Activated effector memory CD4-positive, alpha-beta T cell treated with anti-CD3 and anti-CD28 coated beads, Interleukin-2, amount 50 U/mL, for 16 hours (primary cell): ENCODE data around the gene GCSAM.

Experiments
- DNase-seq: peaks from one replicate; pipeline ENCODE4 v3.0.0-alpha.2; 2020

The GCSAM gene, protein sequence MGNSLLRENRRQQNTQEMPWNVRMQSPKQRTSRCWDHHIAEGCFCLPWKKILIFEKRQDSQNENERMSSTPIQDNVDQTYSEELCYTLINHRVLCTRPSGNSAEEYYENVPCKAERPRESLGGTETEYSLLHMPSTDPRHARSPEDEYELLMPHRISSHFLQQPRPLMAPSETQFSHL

DNA sequence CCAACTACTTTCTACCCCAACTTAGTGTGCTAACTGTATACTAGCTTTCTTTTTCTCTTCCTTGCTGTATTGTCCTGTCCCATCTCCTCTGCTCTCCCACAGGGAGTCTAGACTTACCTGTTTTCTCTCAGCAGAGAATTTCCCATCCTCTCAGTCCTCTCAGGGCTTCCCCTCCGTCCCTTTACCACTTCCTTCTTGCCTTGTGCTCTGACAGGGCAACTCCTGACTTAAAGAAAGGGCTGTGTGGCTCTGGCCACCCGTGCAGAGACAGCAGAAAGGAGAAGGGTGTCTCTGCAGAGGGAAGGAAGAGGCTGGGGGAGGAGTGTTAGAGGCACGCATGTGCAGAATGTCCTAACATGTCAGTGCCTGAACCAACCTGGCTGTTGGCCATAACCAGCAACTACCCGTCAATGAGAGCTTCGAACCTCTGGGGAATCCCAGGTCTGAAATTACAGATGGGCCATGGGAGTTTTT is at the start of gene GCSAM:
Gene GCSAM (minus strand): TSS at position 274 of the 474 bp plus-strand sequence. CDS start 128 bp downstream, at position 146.
- peak; percentile 86 for DNase-seq

DNA sequence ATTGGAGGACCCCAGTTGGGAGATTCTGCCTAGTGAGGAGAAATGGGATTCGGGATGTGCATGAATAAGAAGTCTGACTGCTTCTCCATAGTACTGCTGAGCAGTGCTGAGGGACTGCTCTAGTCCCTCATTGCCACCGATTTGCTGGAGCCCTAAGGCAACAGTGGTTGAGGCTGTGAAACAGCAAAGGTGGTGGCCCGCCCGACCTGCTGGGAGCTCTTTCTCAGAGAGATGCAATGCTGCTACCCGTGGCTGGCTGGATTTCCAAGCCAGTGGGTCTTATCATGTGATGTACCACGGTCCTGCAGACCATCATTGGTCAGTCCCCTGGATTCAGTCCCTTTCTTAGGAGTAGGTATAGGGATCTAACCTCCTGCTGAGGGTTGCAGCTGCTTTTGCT is 42.6 kb upstream of the GCSAM start:
- DNase-seq: no peak

DNA sequence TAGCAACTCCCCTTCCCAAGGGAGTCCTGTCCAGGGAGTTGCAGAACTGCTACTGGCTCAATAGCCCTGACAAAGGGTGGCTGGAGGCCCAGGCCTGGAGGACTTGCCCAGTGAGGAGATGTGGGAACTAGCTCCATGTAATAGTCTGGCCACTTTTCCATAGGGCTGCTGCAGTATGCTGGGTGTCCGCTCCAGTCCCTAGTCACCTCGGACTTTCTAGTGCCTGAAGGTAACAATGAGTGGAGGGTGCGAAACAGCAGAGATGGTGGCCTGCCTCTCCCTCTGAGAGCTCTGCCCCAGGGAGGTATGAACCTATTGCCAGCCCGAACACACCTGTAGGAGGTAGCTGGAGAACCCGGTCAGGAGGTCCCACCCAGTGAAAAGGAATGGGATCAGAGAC is 42.0 kb upstream of the GCSAM start:
- DNase-seq: no peak

DNA sequence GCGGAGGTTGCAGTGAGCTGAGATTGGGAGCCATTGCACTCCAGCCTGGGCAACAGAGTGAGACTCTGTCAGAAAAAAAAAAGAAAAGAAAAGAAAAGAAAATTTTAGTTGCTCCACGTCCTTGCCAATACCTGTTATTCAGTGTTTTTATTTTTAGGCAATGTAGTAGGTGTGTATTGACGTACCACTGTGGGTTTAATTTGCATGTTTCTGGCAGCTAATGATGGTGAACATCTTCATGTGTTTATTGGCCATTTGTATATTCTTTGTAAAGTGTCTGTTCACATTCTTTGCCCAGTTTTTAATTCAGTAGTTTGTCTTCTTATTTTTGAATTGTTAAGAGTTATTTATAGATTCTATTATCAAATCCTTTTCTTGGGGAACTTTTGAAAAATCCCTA is 38.1 kb upstream of the GCSAM start:
- no peak for DNase-seq

DNA sequence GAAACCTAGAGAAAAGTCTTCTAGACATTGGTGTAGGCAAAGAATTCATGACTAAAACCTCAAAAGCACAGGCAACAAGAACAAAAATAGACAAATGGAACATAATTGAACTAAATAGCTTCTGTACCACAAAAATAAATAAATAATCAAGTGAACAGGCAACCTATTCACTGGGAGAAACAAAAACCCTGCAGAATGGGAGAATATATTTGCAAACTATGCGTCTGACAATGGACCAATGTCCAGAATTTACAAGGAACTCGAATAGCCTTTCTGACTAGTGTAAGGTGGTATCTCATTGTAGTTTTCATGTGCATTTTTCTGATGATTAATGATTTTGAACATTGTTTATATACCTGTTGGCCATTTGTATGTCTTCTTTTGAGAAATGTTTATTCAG is 37.0 kb upstream of the GCSAM start:
- DNase-seq: no peak

DNA sequence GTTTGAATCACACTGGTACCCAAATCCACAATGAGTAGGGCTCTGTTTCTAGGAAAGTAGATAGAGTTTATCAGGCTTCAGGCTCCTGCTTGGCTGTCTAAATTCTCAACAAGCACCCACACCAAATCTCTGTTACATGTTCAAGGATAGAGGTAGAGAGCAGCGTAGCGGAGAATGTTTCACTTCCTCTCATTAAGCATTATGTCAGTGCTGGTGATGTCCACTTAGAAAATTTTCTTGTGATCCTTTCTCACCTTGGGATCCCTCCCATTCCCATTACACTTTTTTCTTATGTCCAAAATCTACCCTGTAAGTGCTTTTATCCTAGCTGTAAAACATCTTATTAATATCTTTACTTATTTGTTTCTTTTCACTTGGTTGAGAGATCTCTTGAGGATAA is 34.7 kb upstream of the GCSAM start:
- DNase-seq: no peak

DNA sequence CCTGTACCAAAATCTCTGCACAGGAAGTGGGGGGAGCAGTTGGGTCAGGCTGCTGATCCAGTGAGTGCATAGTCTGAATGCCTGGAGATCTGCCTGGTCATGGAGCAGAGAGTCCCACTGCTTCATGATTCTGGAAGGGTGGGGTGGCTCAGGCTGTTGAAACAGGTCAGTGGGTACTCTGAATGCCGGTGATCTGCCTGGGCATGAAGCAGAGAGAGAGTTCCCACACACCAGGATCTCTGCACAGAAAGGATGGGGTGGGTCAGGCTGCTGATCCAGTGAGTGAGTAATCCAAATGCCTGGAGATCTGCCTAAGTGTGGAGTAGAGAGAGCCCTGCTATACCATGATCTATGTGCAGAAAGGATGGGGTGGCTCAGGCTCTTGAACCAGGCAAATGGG is 16.1 kb upstream of the GCSAM start:
- no peak for DNase-seq

DNA sequence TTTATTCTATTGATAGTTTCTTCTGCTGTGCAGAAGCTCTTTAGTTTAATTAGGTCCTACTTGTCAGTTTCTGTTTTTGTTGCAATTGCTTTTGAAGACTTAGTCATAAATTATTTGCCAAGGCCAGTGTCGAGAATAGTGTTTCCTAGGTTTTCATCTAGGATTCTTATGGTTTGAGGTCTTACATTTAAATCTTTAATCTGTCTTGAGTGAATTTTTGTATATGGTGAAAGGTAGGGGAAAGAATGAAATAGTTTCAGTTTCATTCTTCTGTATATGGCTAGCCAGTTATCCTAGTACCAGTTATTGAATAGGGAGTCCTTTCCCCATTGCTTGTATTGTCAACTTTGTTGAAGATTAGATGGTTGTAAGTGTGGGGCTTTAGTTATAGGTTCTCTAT is 10.6 kb upstream of the GCSAM start:
- DNase-seq: no peak

DNA sequence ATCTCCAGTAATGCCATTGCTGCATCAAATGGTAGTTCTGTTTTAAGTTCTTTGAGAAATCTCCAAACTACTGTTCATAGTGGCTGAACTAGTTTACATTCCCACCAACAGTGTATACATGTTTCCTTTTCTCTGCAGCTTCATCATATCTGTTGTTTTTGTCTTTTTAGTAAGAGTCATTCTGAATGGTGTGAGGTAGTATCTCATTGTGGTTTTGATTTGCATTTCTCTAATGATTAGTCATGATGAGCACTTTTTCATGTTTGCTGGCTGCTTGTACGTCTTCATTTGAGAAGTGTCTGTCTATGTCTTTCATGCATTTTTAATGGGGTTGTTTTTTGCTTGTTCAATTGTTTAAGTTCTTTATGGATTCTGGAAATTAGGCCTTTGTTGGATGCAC is 10.2 kb upstream of the GCSAM start:
- DNase-seq: no peak

DNA sequence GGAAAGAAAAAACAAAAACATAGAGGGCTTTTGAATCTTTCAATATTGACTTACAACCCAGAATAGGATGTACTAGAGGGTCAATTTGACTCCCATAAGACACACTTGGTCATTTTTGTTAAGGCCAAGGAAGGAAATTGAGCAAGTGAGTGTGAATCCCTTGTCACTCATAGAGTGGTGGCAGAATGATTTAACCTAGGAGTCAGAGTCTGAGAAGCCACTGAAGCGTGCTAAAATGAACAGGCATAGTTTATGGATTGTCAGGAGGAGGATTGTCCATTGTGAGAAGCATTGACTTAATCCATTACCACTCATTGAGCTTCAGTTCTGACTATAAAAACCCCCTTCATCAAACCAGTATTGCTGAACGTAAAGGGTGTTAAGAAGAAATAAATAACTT is 8.2 kb upstream of the GCSAM start:
- DNase-seq: no peak

DNA sequence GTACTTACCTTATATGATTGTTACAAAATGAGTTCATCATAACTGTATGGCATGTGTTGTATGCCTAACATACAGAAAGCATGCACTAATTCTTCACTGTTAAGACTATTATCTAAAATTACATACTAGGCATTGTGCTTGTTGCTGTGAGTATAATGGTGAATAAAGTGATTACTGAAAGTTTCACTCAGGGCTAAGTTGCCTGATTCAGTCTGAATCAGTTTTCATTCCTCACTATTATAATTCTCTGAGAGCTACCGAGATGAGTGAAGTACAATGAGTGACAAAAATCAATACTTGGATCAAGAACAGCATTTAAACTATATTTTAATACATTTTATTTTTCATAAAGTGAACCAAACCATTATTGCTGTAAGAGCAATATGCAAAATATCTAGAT is 7.5 kb upstream of the GCSAM start:
- DNase-seq: no peak

DNA sequence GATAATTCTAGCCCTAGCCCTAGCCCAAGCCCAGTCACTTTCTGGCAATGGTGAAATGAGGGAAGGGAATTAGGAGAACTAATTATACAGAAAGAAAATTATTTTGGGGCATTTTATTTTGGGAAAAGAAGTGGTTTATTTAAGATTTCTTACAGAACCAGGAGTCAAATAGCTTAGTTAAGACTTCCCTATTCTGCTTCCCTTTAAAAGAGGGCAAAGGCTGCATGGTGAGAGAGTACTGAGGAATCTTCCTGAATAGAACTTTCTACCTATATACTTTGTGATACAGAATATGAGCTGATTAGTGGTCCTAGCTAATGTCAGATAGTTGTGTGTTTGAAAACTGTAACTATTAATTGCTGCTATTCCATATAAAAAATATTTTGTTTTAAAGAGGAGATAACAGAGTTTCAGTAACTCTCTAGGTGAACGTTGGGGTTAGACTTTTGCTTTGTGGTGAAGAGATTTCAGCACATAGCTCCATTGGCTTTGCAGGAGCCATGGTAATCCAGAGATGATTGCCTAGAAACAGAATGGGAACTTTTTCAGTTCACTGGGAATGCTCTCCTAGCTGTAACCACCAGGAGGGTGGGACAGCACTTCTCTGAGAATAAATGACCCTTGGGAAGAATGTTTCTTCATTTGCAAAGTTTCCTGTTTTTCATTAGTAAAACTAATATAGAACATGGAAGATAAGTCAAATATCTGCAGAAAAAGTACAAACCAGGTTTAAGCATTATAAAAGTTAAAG is 5.3 kb upstream of the GCSAM start:
- no peak for DNase-seq

DNA sequence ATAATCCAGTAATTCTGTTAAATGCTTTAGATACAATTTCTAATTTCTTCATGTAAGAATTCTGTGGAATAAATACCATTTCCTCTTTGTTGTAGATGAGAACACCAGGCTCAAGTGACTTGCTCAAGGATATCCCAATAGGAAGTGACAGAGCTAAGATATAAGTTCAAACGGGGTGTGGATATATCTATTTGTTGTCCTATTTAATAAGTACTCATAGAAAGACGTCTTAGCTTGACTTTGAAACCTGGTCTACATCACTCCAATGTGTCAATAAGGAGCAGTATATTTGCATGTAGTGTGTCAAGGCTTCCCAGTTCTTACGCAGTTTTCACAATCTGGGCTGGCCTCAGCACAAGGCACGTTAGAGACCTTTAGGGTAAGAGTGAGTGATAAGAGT is 4.7 kb upstream of the GCSAM start:
- DNase-seq: no peak

DNA sequence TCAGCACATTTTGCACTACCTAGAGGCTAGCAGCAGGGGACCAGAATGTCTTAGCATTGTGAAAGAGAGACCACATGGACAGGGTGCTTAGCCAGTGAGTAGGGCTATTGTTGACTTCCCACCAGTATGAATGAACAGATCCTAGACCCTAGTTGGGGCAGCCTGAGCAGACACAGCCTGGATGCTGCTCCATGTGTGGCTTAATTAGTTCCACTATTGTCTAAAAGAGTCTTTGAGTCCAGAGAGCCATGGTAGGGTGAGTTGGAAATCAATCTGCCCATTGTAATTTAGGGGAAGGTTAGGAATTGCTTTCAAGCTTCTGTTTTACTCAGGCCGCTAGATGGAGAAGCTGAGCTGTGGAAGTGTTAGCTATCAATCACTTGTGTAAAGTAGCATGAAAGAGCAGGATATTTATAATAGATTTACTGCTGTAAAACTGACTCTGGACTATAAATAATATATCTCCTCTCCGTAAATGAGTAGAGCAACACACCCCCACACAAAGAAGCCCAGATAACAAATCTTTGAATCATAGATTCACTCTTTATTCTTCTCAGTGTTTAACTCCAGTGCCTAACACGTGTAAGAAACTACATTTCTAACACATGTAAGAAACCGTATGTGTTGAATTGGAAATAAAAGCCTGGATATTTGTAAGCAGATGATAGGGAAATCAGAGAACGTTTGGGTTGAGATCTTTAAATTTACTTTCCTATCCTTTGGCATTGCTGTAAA is 4.1 kb upstream of the GCSAM start:
- peak; percentile 69 for DNase-seq

DNA sequence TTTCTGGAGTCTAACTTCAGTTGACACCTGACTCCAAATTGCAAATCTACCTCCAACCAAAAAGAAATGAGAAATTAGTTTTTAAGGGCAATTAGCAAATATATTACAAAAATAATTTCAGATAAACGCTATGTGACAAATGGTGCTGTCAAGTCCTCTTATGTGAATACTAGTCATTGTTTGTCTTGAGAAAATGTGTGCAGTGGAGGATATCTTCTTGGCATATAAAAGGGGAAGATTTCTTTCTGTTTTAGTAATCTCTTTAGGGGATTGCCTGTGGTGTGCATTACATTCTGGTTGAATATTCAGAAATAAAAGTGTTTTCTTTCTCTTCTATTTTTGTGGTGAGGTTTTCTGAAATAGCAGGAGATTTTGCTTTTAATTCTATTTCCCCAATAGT is 3.0 kb upstream of the GCSAM start:
- no peak for DNase-seq

DNA sequence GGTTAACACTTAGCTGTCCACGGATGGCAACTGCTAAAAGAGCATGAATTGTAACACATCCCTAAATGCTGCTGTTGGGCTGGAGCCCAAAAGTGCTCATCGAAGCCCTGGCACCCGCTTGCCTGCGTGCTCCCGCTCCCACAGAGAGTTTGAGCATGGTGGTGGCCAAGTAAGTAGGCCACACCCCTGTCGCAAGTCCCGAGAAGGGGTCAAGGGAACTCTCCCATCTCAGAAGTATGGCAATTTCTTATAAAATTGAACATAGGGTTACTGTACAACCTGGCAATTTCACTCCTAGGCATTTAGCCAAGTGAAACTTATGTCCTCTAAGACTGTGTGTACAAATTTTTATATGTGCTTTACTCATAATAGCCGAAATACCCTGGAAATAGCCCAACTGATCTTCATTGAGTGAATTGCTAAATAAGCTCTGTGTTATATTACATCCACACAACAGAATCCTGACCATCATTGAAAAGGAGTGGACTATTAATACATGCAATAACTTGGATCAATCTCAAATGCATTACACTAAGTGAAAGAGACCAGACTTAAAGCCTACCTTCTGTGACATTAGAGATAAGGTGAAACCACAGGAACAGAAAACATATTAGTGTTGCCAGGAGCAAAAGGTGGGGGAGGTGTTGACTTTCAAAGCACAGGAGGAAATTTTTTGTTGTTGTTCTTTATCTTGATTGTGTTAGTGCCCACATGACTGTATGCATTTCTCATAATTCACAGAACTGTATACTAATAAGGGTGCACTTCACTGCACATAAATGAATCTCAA is 1.5 kb upstream of the GCSAM start:
- no peak for DNase-seq

DNA sequence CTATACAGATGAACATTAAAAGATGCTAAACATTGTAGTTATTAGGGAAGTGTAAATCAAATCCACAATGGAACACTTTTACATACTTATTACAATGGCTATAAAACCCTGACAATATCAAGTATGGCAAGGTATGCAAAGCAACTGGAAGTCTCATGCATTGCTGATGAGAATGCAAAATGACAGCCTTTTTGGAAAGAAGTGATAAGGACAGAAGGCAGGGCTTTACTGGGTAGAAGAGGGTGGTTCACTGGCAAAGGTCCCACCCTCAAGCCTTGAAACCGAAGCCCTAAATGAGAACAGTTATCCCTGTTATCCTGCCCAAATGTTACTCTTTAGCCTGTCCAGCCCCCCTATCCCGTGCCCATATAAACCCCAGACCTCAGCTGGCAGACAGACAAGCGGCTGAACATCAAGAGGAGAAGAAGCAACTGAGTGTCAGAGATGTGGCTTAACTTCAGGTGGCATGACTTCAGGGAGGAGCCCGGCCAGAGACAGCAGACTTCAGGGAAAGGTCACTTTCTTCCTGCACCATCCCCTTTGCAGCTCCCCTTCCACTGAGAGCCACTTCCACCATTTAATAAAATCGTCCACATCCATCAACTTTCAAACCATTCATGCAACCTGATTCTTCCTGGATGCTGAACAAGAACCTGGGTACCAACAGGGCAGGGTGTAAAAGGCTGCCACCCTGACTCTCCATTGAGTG is 732 bp upstream of the GCSAM start:
- no peak for DNase-seq

DNA sequence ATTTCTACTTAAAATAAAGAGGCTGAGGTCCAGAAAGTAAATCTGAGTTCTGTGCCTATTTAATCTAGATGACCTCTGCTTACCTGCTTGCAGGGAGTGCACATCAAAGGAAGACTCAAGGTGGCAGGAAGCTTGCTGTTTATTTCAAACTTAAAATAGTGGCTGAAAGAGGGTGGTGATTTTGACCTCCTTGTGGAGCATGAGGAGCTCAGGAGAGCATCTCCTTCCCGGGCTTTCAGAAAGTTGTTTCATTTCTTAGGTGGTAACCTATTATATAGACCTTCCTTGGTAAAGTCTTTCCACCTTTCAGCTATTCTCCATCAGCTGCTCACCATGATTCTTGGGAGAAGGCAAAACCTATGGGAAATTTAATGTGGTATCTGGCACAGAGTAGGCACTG is 494 bp downstream of the GCSAM start:
- no peak for DNase-seq

DNA sequence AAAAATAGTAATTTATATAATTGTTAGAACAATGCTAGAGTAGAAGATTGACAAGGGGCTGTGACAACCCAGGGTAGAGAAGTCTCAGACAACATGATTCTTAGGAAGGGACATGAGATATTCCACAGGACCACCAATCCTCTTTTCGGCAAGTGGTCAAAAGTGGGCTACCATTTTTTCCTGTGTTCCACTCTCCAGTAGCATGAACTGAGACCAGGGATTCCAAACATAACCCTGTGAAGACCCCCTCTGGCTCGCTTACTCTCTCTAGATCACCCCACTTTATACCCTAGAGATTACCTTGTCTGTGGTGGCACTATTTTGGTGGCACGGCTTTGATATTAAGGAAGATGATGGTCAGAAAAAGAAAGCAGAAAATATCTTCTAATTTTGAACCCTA is 960 bp downstream of the GCSAM start:
- no peak for DNase-seq

DNA sequence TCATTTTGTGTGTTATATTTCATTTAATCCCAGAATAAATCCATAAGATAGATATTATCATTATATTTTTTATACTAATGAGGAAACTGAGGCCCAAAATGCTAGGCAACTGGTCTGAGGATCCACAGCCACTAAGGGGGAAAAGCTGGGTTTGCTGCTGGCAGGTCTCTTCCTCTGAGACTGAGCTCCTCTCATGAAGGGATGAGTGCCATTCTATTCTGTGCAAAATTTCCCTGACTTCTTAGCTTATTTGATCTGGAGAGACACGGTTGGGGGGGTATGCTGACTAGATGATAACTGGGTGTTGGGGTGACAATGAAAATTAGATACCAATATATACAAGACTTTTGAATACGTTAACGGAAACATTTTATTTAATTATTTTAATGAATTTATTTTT is 1.9 kb downstream of the GCSAM start:
- no peak for DNase-seq

DNA sequence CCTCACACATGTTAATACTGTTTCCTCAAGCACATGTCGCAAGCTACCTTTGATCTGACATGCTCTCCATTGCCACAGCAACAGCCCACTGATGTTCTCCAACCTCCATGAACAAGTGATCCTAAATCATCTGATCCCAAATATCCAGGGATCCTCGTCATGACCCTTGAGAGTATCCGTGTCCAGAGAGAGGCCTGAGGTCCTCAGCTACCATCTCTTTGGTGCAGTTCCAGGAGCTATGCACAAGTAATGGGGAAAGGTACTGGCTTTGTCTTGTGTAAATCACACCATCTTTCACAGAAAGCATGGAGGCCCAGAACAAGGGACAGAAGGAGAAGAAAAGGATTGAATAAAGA is 2.4 kb downstream of the GCSAM start:
- DNase-seq: no peak

DNA sequence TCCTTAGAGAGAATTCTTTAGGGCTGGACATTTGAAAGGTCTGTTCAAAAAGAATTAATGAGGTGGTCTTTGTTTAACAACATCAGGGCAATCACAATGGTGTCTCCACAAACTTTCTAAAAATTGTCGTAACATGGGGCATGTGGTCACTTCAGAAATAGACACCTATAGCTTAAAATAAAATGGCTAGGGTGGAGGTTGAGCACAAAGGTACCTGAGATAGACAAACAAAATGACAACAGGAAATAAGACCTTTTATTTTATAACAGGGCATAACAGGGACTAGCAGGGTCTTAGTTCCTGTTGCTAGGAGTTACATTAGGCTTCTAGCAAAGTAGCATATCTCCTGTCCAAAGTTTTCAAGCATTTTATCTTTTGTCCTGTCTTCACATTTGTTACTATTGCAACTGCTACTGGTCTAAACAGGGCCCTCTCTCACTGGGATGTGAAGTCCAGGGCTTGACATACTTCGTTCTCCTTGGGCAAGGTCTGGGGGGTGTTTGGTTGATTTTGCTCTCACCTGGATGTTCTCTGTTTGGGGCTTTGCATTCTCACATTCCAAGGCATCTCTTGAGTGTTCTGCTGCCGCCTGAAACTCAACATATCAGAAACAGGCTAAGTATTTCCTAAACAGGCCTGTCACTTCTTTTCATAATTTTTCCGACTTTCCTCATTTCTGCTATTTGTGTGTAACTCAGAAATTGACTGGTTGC is 3.0 kb downstream of the GCSAM start:
- no peak for DNase-seq
